Karpas-422 (cell line): Measurements from ENCODE around the gene CELA2A. TPM values are rescaled to one million over a fixed set of nuclear protein-coding genes. Genes with fewer than 3 reads are reported as not detected.
"Not testable (repeated sequence)": the region's sequence is repeated elsewhere in the genome, so short reads cannot be mapped to it uniquely, and the experiment has no call there.

Experiments
- DNase-seq: peaks from one replicate; pipeline ENCODE4 v3.0.0-alpha.2; 2015
- H2AFZ ChIP-seq: fragments of 200-600 bp; sonication (generic); 2 replicates; pipeline ENCODE4 v1.6.1; 2014; ENCODE audit warnings: antibody characterized with exemption, low read length, mixed read lengths
- H3K27ac ChIP-seq: fragments of 200-600 bp; sonication (generic); 2 replicates; pipeline ENCODE4 v1.5.1; 2014; ENCODE audit warnings: mild to moderate bottlenecking, low read length, moderate library complexity
- H3K27me3 ChIP-seq: fragments of 200-600 bp; sonication (generic); 2 replicates; pipeline ENCODE4 v1.6.1; 2014; ENCODE audit warnings: low read length, mixed read lengths
- H3K36me3 ChIP-seq: fragments of 200-600 bp; sonication (generic); 2 replicates; pipeline ENCODE4 v1.6.1; 2014; ENCODE audit warnings: low read length, mixed read lengths; ENCODE audit not compliant: insufficient read depth
- H3K4me1 ChIP-seq: fragments of 200-600 bp; sonication (generic); 2 replicates; pipeline ENCODE4 v1.6.1; 2014; ENCODE audit warnings: mild to moderate bottlenecking, low read length, mixed read lengths
- H3K4me2 ChIP-seq: fragments of 200-600 bp; sonication (generic); 2 replicates; pipeline ENCODE4 v1.6.1; 2014; ENCODE audit warnings: low read length, low read depth, mild to moderate bottlenecking; ENCODE audit not compliant: poor library complexity, severe bottlenecking
- H3K4me3 ChIP-seq: fragments of 200-600 bp; sonication (generic); 2 replicates; pipeline ENCODE4 v1.5.1; 2014; ENCODE audit warnings: mild to moderate bottlenecking, antibody characterized with exemption, low read length, mixed read lengths
- H3K79me2 ChIP-seq: fragments of 200-600 bp; sonication (generic); 2 replicates; pipeline ENCODE4 v1.6.1; 2014; ENCODE audit warnings: mild to moderate bottlenecking, low read length, mixed read lengths
- H3K9ac ChIP-seq: fragments of 200-600 bp; sonication (generic); 2 replicates; pipeline ENCODE4 v1.6.0; 2014; ENCODE audit warnings: low read length
- H3K9me2 ChIP-seq: fragments of 200-600 bp; sonication (generic), shearing (Covaris generic); replicated peaks from 2 replicates; pipeline ENCODE4 v1.6.0; 2014; ENCODE audit warnings: mild to moderate bottlenecking, low read length, moderate library complexity; ENCODE audit not compliant: insufficient read depth
- H3K9me3 ChIP-seq: fragments of 300-700, 200-600 bp; sonication (generic); 2 replicates; pipeline ENCODE4 v1.6.1; 2014; ENCODE audit warnings: low read length, mixed read lengths
- H4K20me1 ChIP-seq: fragments of 200-600 bp; sonication (generic); 2 replicates; pipeline ENCODE4 v1.6.1; 2014; ENCODE audit warnings: mild to moderate bottlenecking, antibody characterized with exemption, low read length, low read depth; ENCODE audit not compliant: insufficient read depth
- total RNA-seq: library from RNA; depleted of rRNA; stranded (reverse); fragments of >200 nt; shearing (Covaris generic); gene quantifications from 2 replicates; pipeline ENCODE4 v1.2.3, GENCODE V29; 2014; ENCODE audit warnings: low replicate concordance

CELA2A gene
- total RNA-seq, 1 experiment from 2014 or later = not detected

GRCh38 chr1:15483971-15484370 lies 27.4 kb downstream of the CELA2A start:
- Histone ChIP-seq H3K27ac (no peak overlapping the region), H3K4me2 (no peak overlapping the region), H3K79me2 (no peaks in the 10 kb centered on the region), H3K9me3 (no peaks in the 10 kb centered on the region), H3K36me3 (no peaks in the 10 kb centered on the region), H2AFZ (no peak overlapping the region), H3K4me3 (no peak overlapping the region), H3K27me3 (no peaks in the 10 kb centered on the region), H3K4me1 (no peaks in the 10 kb centered on the region), H3K9ac (no peak overlapping the region), H3K9me2 (no peaks in the 10 kb centered on the region), H4K20me1 (no peaks in the 10 kb centered on the region)
- DNase-seq = no peak

DNA sequence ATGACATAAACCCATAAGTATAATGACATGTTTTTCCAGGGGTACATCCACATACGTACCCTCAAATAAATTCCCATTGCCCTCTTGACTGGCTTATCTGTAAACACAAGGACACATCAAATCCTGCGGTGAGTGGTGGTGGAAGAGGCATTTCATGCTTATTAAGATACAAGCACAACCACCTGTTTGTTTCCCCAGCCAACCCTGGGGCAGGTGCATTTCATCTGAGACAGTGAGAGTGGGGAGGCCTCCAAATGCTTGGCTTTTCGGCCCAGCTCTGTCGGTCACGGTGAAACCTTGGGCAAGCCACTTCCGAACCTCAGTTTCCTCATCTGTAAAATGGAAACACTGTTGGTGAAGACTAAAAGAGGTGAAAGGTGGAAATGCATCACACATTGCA lies 27.9 kb downstream of the CELA2A start:
- not testable (repeated sequence) for H3K4me3 ChIP-seq, H3K9me3 ChIP-seq, H3K9me2 ChIP-seq, H3K36me3 ChIP-seq, H3K9ac ChIP-seq, H3K4me2 ChIP-seq, DNase-seq, H3K27me3 ChIP-seq, H3K27ac ChIP-seq, H4K20me1 ChIP-seq, H3K4me1 ChIP-seq, H2AFZ ChIP-seq, H3K79me2 ChIP-seq

DNA sequence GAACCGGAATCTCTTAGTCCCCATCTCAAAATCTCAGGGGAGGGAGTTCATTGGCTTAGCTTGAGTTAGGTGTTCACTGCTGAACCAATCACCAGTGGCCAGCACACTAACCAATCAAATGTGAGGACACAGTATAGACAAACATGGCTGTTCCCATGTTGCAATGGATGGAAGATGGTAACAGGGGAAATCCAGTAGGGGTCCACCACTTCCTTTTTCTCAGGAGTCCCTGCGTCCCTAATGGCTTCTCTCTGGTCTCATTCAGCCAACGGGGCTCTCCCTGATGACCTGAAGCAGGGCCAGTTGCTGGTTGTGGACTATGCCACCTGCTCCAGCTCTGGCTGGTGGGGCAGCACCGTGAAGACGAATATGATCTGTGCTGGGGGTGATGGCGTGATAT lies 29.1 kb downstream of the CELA2A start:
- no peaks in the 10 kb centered on the region for H3K79me2 ChIP-seq
- no peaks in the 10 kb centered on the region for H3K4me1 ChIP-seq
- no peak overlapping the region for H3K9ac ChIP-seq
- H3K9me2 ChIP-seq = no peaks in the 10 kb centered on the region
- no peaks in the 10 kb centered on the region for H3K27me3 ChIP-seq
- no peak for DNase-seq
- no peaks in the 10 kb centered on the region for H3K9me3 ChIP-seq
- no peaks in the 10 kb centered on the region for H4K20me1 ChIP-seq
- no peaks in the 10 kb centered on the region for H3K36me3 ChIP-seq
- no peak overlapping the region for H3K4me3 ChIP-seq
- H2AFZ ChIP-seq = no peak overlapping the region
- no peak overlapping the region for H3K4me2 ChIP-seq
- H3K27ac ChIP-seq = no peak overlapping the region

- not testable (repeated sequence) for H3K4me1 ChIP-seq, H3K27ac ChIP-seq, H3K4me3 ChIP-seq, H3K9ac ChIP-seq, H3K9me2 ChIP-seq, H3K27me3 ChIP-seq, H4K20me1 ChIP-seq, H3K4me2 ChIP-seq, H2AFZ ChIP-seq, H3K79me2 ChIP-seq, H3K9me3 ChIP-seq, DNase-seq, H3K36me3 ChIP-seq
Observed at GRCh38 chr1:15486844-15487610, 30.5 kb downstream of the CELA2A start.

- Histone ChIP-seq H4K20me1 (no peaks in the 10 kb centered on the region), H3K9me3 (no peaks in the 10 kb centered on the region), H3K4me2 (no peak overlapping the region), H3K9ac (no peak overlapping the region), H3K9me2 (no peaks in the 10 kb centered on the region), H3K27ac (no peak overlapping the region), H3K4me1 (no peaks in the 10 kb centered on the region), H3K27me3 (no peaks in the 10 kb centered on the region), H3K4me3 (no peak overlapping the region), H3K79me2 (no peaks in the 10 kb centered on the region), H2AFZ (no peak overlapping the region), H3K36me3 (no peaks in the 10 kb centered on the region)
- DNase-seq = no peak
Observed at GRCh38 chr1:15488371-15488770, 31.8 kb downstream of the CELA2A start.

- no peaks in the 10 kb centered on the region for H3K27me3 ChIP-seq
- H4K20me1 ChIP-seq = no peaks in the 10 kb centered on the region
- H3K36me3 ChIP-seq = no peaks in the 10 kb centered on the region
- no peak overlapping the region for H3K27ac ChIP-seq
- no peak overlapping the region for H3K9ac ChIP-seq
- no peaks in the 10 kb centered on the region for H3K9me2 ChIP-seq
- no peak for DNase-seq
- no peaks in the 10 kb centered on the region for H3K9me3 ChIP-seq
- no peak overlapping the region for H3K4me2 ChIP-seq
- no peaks in the 10 kb centered on the region for H3K79me2 ChIP-seq
- H3K4me3 ChIP-seq = no peak overlapping the region
- H3K4me1 ChIP-seq = no peaks in the 10 kb centered on the region
- no peak overlapping the region for H2AFZ ChIP-seq
Observed at GRCh38 chr1:15489052-15489736, 32.7 kb downstream of the CELA2A start.

DNA sequence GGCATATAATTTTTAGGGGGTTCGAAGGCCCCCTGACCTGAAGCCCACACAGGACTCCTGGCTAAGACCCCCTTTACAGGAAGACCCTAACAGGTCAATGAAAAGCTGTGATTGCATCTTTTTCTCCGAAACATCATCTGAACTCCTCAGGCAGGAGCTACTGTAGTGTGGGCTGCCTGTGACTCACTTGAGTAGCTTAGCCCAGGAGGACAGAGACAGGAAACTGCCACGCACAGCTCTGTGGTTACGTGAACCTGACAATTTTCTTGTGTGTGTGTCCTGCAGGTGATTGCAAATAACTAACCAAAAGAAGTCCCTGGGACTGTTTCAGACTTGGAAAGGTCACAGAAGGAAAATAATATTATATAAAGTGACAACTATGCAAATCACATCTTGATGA lies 34.5 kb downstream of the CELA2A start:
- H3K9ac ChIP-seq, H3K27ac ChIP-seq, H3K27me3 ChIP-seq, H3K9me2 ChIP-seq, H3K79me2 ChIP-seq, H3K4me3 ChIP-seq, H4K20me1 ChIP-seq, H2AFZ ChIP-seq, H3K9me3 ChIP-seq, DNase-seq, H3K36me3 ChIP-seq, H3K4me2 ChIP-seq, H3K4me1 ChIP-seq: not testable (repeated sequence)

- H3K4me3 ChIP-seq = no peak overlapping the region
- H3K9ac ChIP-seq = no peak overlapping the region
Observed at GRCh38 chr1:15492596-15492995, 36.1 kb downstream of the CELA2A start.

More at GRCh38 chr1:15492596-15492995, 36.1 kb downstream of the CELA2A start:
- Histone ChIP-seq H3K4me2 (no peak overlapping the region), H3K27me3 (no peaks in the 10 kb centered on the region), H2AFZ (no peak overlapping the region), H3K36me3 (no peaks in the 10 kb centered on the region), H4K20me1 (no peaks in the 10 kb centered on the region), H3K79me2 (no peaks in the 10 kb centered on the region), H3K9me2 (no peaks in the 10 kb centered on the region), H3K4me1 (no peaks in the 10 kb centered on the region), H3K27ac (no peak overlapping the region), H3K9me3 (no peaks in the 10 kb centered on the region)
- no peak for DNase-seq
